Sciatic nerve (tissue), 2 donors: Measurements from ENCODE around the gene PCDHGA5. TPM values are rescaled to one million over a fixed set of nuclear protein-coding genes. Genes with fewer than 3 reads are reported as not detected.
"Not testable (repeated sequence)": the region's sequence is repeated elsewhere in the genome, so short reads cannot be mapped to it uniquely, and the experiment has no call there.

Source experiments
- ATAC-seq: fragments of 200-7000 bp; cut with Tn5 transposase; one replicate; pipeline ENCODE4 v1.9.1; 2020; ENCODE audit warnings: mild to moderate bottlenecking, moderate library complexity
- DNase-seq: peaks from one replicate; pipeline ENCODE4 v3.0.0-alpha.2; 2020; ENCODE audit warnings: low spot score
- intact Hi-C: fragments of 100-400 bp; cut with DNase I; formaldehyde crosslinking; loops from one replicate; pipeline ENCODE4 v1.14.2; 2022
- total RNA-seq: library from RNA; stranded (reverse); fragmentation: NEBNext Ultra II Directional; extraction: Animal tissue kit (Norgen Biotek cat#: 25700); gene quantifications from one replicate; pipeline ENCODE4 v1.2.1, GENCODE V29; 2021
- donor health status: DM: no; HTN: no; CAD: no.
- donor health status: DM: no; HTN: no; CAD: no.

PCDHGA5 gene
- total RNA-seq, 1 donor from 2014 or later, result 8.8 TPM

DNA sequence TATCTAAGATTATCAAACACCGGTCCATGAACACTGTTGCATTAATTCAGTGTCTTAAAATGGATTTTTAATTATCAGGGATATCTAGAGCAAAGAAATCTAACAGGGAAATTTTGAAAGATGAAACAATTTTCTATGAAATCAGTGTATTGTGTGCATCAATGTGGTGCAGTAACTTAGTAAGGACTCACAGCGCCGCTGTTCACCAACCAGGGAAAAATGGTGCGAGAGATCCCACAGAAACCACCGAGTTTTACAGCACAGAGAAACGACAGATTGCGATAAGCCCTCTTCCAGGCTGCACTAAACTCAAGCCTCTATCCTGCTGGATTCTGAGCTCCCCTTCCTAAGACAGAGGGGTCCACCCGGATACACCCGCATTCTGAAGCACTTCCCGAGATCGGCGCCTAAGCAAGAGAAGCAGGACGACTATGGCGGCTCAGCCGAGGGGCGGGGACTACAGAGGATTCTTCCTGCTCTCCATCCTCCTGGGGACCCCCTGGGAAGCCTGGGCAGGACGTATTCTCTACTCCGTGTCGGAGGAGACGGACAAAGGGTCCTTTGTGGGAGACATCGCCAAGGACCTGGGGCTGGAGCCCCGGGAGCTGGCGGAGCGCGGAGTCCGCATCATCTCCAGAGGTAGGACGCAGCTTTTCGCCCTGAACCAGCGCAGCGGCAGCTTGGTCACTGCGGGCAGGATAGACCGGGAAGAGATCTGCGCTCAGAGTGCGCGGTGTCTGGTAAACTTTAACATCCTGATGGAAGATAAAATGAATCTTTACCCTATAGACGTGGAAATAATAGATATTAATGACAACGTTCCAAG is 18.7 kb downstream of the PCDHGA5 start, which contains the start of gene PCDHGA7:
TSS of gene PCDHGA7 (plus strand) at position 274 of the 826 bp plus-strand sequence. CDS start at position 432, 158 bp downstream.
- intact Hi-C loops, result no loop called here
- DNase-seq, result no peak
- ATAC-seq, result no peak

DNA sequence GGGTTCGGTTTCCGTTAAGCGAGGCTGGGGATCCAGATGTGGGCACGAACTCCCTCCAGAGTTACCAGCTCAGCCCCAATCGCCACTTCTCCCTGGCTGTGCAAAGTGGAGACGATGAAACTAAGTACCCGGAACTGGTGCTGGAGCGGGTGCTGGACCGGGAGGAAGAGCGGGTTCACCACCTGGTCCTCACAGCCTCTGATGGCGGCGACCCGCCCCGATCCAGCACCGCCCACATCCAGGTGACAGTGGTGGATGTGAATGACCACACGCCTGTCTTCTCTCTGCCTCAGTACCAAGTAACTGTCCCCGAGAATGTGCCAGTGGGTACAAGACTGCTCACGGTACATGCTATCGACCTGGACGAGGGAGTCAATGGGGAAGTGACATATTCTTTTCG is 19.4 kb downstream of the PCDHGA5 start:
- DNase-seq, result no peak
- no peak for ATAC-seq
- intact Hi-C loops, result no loop called here

DNA sequence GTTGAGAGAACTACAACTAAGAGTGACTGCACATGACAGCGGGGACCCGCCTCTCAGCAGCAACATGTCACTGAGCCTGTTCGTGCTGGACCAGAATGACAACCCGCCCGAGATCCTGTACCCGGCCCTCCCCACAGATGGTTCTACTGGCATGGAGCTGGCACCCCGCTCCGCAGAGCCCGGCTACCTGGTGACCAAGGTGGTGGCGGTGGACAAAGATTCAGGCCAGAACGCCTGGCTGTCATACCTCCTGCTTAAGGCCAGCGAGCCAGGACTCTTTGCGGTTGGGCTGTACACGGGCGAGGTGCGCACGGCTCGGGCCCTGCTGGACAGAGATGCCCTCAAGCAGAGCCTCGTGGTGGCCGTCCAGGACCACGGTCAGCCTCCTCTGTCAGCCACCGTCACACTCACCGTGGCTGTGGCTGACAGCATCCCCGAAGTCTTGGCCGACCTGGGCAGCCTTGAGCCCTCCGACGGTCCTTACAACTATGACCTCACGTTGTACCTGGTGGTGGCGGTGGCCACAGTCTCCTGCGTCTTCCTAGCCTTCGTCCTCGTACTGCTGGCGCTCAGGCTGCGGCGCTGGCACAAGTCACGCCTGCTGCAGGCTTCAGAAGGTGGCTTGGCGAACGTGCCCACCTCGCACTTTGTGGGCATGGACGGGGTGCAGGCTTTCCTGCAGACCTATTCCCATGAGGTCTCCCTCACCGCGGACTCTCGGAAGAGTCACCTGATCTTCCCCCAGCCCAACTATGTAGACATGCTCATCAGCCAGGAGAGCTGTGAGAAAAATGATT is 20.7 kb downstream of the PCDHGA5 start:
- DNase-seq (no peak), ATAC-seq (no peak)
- intact Hi-C loops, result no loop called here

DNA sequence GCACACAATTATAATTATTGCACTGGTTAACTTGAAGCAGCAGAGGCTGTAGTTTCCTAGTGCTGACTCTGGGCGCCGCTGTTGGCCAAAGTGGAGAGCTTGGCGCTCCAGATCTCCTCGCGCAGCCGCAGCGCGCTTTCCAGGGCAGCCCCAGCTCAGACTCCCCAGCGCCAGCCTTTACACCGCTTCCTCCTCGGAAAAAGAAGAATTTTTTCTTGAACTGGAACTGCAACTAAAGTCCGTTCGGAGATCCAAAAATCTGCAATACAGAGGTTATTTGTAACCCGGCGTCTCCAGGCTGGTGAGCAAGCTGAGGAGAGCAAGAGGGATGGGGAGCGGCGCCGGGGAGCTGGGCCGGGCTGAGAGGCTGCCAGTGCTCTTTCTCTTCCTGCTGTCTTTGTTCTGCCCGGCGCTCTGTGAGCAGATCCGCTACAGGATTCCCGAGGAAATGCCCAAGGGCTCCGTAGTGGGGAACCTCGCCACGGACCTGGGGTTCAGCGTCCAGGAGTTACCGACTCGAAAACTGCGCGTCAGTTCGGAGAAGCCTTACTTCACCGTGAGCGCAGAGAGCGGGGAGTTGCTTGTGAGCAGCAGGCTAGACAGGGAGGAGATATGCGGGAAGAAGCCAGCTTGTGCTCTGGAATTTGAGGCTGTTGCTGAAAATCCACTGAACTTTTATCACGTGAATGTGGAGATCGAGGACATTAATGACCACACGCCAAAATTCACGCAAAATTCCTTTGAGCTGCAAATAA is 23.8 kb downstream of the PCDHGA5 start, which contains the start of gene PCDHGB4:
TSS of gene PCDHGB4 (plus strand) at position 142 of the 755 bp plus-strand sequence. CDS start at position 329, 187 bp downstream.
- ATAC-seq (peak; percentile 51), DNase-seq (peak; percentile 61)
- intact Hi-C loops, result not testable (repeated sequence)

DNA sequence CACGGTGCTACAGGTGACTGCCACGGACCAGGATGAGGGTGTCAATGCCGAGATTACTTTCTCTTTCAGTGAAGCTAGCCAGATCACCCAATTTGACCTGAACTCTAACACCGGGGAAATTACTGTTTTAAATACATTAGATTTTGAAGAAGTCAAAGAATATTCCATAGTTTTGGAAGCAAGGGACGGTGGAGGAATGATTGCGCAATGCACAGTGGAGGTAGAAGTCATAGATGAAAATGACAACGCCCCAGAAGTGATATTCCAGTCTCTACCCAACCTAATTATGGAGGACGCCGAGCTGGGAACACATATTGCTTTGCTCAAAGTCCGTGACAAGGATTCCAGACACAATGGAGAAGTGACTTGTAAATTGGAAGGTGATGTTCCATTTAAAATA is 24.7 kb downstream of the PCDHGA5 start:
- DNase-seq, result no peak
- intact Hi-C loops, result no loop called here
- no peak for ATAC-seq

DNA sequence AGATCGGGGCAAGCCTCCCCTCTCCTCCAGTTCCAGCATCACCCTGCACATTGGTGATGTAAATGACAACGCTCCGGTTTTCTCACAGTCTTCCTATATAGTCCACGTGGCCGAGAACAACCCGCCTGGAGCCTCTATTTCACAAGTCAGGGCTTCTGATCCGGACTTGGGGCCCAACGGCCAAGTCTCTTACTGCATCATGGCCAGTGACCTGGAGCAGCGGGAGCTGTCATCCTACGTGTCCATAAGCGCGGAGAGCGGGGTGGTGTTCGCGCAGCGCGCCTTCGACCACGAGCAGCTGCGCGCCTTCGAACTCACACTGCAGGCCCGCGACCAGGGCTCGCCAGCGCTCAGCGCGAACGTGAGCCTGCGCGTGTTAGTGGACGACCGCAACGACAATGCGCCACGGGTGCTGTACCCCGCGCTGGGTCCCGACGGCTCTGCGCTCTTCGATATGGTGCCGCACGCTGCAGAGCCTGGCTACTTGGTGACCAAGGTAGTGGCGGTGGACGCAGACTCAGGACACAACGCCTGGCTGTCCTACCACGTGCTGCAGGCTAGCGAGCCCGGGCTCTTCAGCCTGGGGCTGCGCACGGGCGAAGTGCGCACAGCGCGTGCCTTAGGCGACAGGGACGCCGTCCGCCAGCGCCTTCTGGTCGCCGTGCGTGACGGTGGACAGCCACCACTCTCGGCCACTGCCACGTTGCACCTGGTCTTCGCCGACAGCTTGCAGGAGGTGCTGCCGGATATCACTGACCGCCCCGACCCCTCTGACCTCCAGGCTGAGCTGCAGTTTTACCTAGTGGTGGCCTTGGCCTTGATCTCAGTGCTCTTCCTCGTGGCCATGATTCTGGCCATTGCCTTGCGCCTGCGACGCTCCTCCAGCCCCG is 25.4 kb downstream of the PCDHGA5 start:
- ATAC-seq, result no peak
- intact Hi-C loops, result no loop called here
- DNase-seq, result no peak

DNA sequence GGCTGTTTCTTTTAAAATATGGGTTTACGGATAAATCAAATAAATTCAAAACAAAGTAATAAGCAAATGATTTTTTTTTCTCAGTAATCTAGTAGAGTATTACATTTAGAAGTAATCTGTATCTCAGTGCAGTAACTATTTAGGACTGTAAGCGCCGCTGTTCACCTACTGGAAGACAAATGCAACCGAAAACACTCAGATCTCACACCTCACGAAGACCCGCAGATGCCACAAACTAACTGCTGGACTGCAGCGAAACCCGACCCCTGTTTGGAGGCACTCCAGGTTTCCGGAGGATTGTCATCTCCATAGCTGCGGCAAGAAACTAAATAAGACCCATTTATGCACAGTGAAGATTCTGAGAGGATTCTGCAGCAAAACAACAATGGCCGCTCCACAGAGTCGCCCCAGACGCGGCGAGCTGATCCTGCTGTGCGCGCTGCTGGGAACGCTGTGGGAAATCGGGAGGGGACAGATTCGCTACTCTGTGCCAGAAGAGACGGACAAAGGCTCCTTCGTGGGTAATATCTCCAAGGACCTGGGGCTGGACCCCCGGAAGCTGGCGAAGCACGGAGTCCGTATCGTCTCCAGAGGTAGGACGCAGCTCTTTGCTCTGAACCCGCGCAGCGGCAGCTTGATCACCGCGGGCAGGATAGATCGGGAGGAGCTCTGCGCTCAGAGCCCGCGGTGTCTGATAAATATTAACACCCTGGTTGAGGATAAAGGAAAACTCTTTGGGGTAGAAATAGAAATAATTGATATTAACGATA is 28.7 kb downstream of the PCDHGA5 start, which contains the start of gene PCDHGA8:
TSS of gene PCDHGA8 (plus strand) at position 205 of the 770 bp plus-strand sequence. CDS start at position 386, 181 bp downstream.
- no peak for DNase-seq
- intact Hi-C loops, result no loop called here
- no peak for ATAC-seq

DNA sequence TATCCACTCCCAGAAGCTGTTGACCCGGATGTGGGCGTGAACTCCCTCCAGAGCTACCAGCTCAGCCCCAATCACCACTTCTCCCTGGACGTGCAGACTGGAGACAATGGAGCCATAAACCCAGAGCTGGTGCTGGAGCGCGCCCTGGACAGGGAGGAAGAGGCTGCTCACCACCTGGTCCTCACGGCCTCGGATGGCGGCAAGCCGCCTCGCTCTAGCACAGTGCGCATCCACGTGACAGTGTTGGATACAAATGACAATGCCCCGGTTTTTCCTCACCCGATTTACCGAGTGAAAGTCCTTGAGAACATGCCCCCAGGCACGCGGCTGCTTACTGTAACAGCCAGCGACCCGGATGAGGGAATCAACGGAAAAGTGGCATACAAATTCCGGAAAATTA is 29.3 kb downstream of the PCDHGA5 start:
- intact Hi-C loops, result no loop called here
- DNase-seq (no peak), ATAC-seq (no peak)

DNA sequence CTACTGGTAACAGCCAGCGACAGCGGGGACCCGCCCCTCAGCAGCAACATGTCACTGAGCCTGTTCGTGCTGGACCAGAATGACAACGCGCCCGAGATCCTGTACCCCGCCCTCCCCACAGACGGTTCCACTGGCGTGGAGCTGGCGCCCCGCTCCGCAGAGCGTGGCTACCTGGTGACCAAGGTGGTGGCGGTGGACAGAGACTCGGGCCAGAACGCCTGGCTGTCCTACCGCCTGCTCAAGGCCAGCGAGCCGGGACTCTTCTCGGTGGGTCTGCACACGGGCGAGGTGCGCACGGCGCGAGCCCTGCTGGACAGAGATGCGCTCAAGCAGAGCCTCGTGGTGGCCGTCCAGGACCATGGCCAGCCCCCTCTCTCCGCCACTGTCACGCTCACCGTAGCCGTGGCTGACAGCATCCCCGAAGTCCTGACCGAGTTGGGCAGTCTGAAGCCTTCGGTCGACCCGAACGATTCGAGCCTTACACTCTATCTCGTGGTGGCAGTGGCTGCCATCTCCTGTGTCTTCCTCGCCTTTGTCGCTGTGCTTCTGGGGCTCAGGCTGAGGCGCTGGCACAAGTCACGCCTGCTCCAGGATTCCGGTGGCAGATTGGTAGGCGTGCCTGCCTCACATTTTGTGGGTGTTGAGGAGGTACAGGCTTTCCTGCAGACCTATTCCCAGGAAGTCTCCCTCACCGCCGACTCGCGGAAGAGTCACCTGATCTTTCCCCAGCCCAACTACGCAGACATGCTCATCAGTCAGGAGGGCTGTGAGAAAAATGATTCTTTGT is 30.6 kb downstream of the PCDHGA5 start:
- intact Hi-C loops, ATAC-seq, DNase-seq: not testable (repeated sequence)

DNA sequence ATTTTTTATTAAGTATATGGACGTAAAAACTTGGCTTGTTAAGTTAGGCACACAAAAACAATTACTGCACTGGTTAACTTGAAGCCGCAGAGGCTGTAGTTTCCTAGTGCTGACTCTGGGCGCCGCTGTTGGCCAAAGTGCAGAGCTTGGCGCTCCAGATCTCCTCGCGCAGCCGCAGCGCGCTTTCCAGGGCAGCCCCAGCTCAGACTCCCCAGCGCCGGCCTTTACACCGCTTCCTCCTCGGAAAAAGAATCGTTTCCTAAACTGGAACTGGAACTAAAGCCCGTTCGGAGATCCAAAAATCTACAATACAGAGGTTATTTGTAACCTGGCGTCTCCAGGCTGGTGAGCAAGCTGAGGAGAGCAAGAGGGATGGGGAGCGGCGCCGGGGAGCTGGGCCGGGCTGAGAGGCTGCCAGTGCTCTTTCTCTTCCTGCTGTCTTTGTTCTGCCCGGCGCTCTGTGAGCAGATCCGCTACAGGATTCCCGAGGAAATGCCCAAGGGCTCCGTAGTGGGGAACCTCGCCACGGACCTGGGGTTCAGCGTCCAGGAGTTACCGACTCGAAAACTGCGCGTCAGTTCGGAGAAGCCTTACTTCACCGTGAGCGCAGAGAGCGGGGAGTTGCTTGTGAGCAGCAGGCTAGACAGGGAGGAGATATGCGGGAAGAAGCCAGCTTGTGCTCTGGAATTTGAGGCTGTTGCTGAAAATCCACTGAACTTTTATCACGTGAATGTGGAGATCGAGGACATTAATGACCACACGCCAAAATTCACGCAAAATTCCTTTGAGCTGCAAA is 34.0 kb downstream of the PCDHGA5 start, which contains the start of gene PCDHGB5:
TSS of gene PCDHGB5 (plus strand) at position 192 of the 796 bp plus-strand sequence. CDS start at position 373, 181 bp downstream.
- DNase-seq (peak; percentile 64), ATAC-seq (peak; percentile 84)
- intact Hi-C loops, result not testable (repeated sequence)

DNA sequence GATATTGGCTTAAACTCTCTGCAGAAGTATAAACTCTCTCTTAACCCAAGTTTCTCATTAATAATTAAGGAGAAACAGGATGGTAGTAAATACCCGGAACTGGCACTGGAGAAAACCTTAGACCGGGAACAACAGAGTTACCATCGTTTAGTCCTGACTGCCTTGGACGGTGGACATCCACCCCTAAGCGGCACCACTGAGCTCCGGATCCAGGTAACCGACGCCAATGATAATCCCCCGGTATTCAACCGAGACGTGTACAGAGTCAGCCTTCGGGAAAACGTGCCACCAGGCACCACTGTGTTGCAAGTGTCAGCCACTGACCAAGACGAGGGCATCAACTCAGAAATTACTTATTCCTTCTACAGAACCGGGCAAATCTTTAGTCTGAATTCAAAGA is 34.6 kb downstream of the PCDHGA5 start:
- DNase-seq (no peak), ATAC-seq (no peak)
- intact Hi-C loops, result no loop called here

DNA sequence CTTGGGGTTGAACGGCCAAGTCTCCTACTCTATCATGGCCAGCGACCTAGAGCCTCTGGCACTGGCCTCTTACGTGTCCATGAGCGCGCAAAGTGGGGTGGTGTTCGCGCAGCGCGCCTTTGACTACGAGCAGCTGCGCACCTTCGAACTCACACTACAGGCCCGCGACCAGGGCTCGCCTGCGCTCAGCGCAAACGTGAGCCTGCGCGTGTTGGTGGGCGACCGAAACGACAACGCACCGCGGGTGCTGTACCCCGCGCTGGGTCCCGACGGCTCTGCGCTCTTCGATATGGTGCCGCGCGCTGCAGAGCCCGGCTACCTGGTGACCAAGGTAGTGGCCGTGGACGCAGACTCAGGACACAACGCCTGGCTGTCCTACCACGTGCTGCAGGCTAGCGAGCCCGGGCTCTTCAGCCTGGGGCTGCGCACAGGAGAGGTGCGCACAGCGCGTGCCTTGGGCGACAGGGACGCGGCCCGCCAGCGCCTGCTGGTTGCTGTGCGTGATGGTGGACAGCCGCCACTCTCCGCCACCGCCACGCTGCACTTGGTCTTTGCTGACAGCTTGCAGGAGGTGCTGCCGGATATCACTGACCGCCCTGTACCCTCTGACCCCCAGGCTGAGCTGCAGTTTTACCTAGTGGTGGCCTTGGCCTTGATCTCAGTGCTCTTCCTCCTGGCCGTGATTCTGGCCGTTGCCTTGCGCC is 35.7 kb downstream of the PCDHGA5 start:
- intact Hi-C loops, result no loop called here
- DNase-seq, result no peak
- ATAC-seq, result no peak

DNA sequence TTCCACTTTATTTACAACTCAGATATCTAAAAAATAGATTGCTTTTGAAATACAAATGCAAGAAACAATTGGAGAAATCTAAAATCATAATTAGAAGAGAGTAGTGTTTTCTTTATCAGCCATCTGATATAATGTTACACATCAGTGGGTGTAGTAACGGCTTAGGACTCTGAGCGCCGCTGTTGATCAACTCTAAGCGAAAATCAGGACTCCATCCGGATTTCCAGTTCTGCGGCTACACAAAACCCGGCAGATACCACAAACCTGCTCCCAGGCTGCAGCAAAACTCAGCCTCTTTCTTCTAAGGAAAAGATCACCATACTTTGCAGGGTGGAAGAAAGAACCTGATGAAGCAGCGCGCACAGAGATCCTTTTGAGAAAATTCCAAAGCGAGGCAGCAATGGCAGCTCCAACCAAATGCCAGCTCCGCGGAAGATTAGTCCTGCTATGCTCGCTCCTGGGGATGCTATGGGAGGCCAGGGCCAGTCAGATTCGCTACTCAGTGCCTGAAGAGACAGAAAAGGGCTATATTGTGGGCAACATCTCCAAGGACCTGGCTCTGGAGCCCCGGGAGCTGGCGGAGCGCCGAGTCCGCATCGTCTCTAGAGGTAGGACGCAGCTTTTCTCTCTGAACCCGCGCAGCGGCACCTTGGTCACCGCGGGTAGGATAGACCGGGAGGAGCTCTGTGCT is 38.7 kb downstream of the PCDHGA5 start, which contains the start of gene PCDHGA9:
TSS of gene PCDHGA9 (plus strand) at position 226 of the 691 bp plus-strand sequence. CDS start at position 401, 175 bp downstream.
- no peak for DNase-seq
- intact Hi-C loops, result no loop called here
- ATAC-seq, result no peak

DNA sequence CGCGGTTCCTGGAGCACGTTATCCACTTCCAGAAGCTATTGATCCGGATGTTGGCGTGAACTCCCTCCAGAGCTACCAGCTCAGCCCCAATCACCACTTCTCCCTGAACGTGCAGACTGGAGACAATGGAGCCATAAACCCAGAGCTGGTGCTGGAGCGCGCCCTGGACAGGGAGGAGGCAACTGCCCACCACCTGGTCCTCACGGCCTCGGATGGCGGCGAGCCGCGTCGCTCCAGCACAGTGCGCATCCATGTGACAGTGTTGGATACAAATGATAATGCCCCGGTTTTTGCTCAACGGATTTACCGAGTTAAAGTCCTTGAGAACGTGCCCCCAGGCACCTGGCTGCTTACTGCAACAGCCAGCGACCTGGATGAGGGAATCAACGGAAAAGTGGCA is 39.4 kb downstream of the PCDHGA5 start:
- ATAC-seq, result no peak
- intact Hi-C loops, result no loop called here

More for the DNA sequence above, 39.4 kb downstream of the PCDHGA5 start:
- no peak for DNase-seq
